Skeletal muscle satellite cell (primary cell): ENCODE measurements around the gene CADPS2.

ENCODE experiments used
- H3K27me3 ChIP-seq: 2 replicates; pipeline ENCODE4 v1.7.0; 2013; ENCODE audit warnings: low read length; ENCODE audit not compliant: control insufficient read depth, insufficient read depth
- H3K36me3 ChIP-seq: 2 replicates; pipeline ENCODE4 v1.7.0; 2013; ENCODE audit warnings: mild to moderate bottlenecking, control low read depth, low read length; ENCODE audit not compliant: insufficient read depth
- H3K4me1 ChIP-seq: 2 replicates; pipeline ENCODE4 v1.7.0; 2013; ENCODE audit warnings: low read length; ENCODE audit not compliant: control insufficient read depth, insufficient read depth
- H3K4me2 ChIP-seq: 2 replicates; pipeline ENCODE4 v1.7.0; 2013; ENCODE audit warnings: mild to moderate bottlenecking, low read length
- H3K4me3 ChIP-seq: 2 replicates; pipeline ENCODE4 v1.7.0; 2013; ENCODE audit warnings: low read length
- H3K9ac ChIP-seq: 2 replicates; pipeline ENCODE4 v1.7.0; 2013; ENCODE audit warnings: mild to moderate bottlenecking, low read depth, low read length, moderate library complexity
- H3K9me3 ChIP-seq: replicated peaks from 2 replicates; pipeline ENCODE4 v1.7.0; 2013; ENCODE audit warnings: mild to moderate bottlenecking, control low read depth, low read length

Gene CADPS2

DNA sequence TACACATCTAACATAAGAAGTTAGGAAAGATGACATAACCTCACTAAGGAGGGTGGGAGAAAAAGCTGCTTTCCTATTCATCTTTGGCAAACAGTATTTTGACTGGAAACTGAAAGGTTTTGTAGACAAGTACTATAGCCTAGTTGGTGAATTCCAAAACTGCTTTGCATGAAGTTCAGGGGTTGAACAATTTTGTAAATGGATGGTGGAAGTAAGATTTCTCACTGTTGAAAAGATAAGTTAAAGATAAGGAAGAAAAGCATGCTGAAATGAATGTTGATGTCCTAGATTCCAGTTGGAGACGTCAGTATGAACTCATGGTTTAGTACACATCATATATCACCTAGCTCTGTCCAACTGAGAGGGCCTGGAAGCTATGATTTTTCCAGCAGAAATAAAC is 422.6 kb downstream of the CADPS2 start:
- Histone ChIP-seq H3K4me3 (no peak overlapping the region), H3K9me3 (no peaks in the 10 kb centered on the region), H3K27me3 (no peaks in the 10 kb centered on the region), H3K4me2 (no peak overlapping the region), H3K36me3 (no peaks in the 10 kb centered on the region), H3K9ac (no peak overlapping the region), H3K4me1 (no peaks in the 10 kb centered on the region)

- H3K4me2 ChIP-seq: no peak overlapping the region
- no peaks in the 10 kb centered on the region for H3K36me3 ChIP-seq
- no peak overlapping the region for H3K9ac ChIP-seq
- no peak overlapping the region for H3K4me3 ChIP-seq
- no peaks in the 10 kb centered on the region for H3K9me3 ChIP-seq
- H3K27me3 ChIP-seq: no peaks in the 10 kb centered on the region
- H3K4me1 ChIP-seq: no peaks in the 10 kb centered on the region
Observed at GRCh38 chr7:122460936-122461335, 425.3 kb downstream of the CADPS2 start.

GRCh38 chr7:122457969-122458368 is 428.3 kb downstream of the CADPS2 start:
- no peaks in the 10 kb centered on the region for H3K36me3 ChIP-seq
- no peaks in the 10 kb centered on the region for H3K4me1 ChIP-seq
- no peaks in the 10 kb centered on the region for H3K9me3 ChIP-seq
- H3K4me2 ChIP-seq: no peak overlapping the region
- no peak overlapping the region for H3K9ac ChIP-seq
- H3K27me3 ChIP-seq: no peaks in the 10 kb centered on the region
- no peak overlapping the region for H3K4me3 ChIP-seq

GRCh38 chr7:122457325-122457724 is 428.9 kb downstream of the CADPS2 start:
- H3K9ac ChIP-seq: no peak overlapping the region
- no peaks in the 10 kb centered on the region for H3K4me1 ChIP-seq
- no peaks in the 10 kb centered on the region for H3K27me3 ChIP-seq
- no peaks in the 10 kb centered on the region for H3K36me3 ChIP-seq
- no peak overlapping the region for H3K4me2 ChIP-seq
- H3K9me3 ChIP-seq: no peaks in the 10 kb centered on the region
- H3K4me3 ChIP-seq: no peak overlapping the region

GRCh38 chr7:122454776-122455507 is 431.3 kb downstream of the CADPS2 start:
- Histone ChIP-seq H3K27me3 (no peaks in the 10 kb centered on the region), H3K4me3 (no peak overlapping the region), H3K4me1 (no peaks in the 10 kb centered on the region), H3K9ac (no peak overlapping the region), H3K4me2 (no peak overlapping the region), H3K9me3 (no peaks in the 10 kb centered on the region), H3K36me3 (no peaks in the 10 kb centered on the region)

DNA sequence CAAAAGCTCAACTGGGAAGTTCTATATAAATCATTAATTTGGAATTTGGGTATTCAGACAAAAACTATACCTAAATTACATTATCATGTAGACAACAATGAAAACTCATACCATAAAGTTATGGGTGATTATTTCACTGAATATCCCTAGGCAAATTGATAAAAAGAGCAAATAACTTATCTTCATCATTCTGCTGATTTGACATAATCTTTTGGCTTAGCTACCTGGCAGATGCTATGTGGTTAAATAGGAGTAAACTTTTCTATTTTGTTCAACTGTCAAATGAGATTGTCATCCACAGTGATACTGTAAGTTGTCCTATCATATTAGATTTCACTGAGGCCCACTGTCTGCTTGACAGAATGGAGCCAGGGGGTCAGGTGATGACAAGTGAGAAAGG is 432.8 kb downstream of the CADPS2 start:
- Histone ChIP-seq H3K36me3 (no peaks in the 10 kb centered on the region), H3K4me2 (no peak overlapping the region), H3K4me1 (no peaks in the 10 kb centered on the region), H3K9ac (no peak overlapping the region), H3K4me3 (no peak overlapping the region), H3K9me3 (no peaks in the 10 kb centered on the region), H3K27me3 (no peaks in the 10 kb centered on the region)

DNA sequence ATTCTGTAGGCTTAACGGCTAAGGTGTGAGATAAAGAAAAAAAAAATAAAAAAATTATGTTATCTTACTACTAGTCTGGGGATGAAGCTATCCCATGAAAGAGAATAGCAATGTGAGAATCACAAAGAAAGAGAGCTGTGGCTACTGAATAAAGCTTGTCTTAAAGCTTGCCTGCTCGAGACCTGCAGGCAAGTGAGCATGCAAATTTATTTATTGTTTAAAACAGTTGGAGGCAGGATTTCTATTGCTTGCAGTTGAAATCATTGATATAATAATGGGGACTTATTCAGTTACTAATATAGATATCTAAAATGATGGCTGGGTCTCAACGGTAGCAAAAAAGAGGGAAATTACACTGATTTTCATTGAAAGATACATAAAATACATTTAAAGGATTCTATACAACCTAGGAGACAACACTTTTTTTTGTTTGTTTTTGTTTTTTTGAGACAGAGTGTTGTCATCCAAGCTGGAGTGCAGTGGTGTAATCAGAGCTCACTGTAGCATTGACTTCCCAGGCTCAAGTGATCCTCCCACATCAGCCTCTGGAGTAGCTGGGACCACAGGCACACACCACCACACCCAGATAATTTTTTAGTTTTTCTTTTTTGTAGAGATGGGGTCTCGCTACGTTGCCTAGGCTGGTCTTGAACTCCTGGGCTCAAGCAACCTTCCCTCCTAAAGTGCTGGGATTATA is 437.2 kb downstream of the CADPS2 start:
- Histone ChIP-seq H3K4me3 (no peak overlapping the region), H3K9ac (no peak overlapping the region), H3K36me3 (no peaks in the 10 kb centered on the region), H3K9me3 (no peaks in the 10 kb centered on the region), H3K4me1 (no peaks in the 10 kb centered on the region), H3K4me2 (no peak overlapping the region), H3K27me3 (no peaks in the 10 kb centered on the region)

- no peak overlapping the region for H3K4me2 ChIP-seq
Observed at GRCh38 chr7:122442929-122443328, 443.3 kb downstream of the CADPS2 start.

DNA sequence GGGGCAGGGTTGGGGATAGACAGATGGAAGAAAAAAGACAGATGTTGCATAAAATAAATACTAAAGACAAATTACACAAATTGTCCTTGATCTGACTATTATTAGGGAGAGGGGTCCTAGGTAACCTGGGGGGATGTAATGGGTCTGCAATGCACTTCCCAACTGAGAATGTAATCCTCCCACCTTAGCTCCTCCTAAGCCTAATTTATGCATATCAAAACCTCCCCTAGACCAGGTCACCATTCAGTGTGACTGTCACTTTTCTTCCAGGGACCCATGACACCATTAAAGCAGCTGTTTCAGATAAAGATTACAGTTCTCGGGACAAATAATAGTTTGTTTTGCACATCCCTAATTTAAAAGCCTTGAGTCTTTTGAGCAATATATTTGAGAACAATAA is 447.8 kb downstream of the CADPS2 start:
- Histone ChIP-seq H3K4me3 (no peak overlapping the region), H3K4me1 (no peaks in the 10 kb centered on the region), H3K27me3 (no peaks in the 10 kb centered on the region), H3K4me2 (no peak overlapping the region), H3K9ac (no peak overlapping the region), H3K36me3 (no peaks in the 10 kb centered on the region), H3K9me3 (no peaks in the 10 kb centered on the region)

More at GRCh38 chr7:122442929-122443328, 443.3 kb downstream of the CADPS2 start:
- Histone ChIP-seq H3K27me3 (no peaks in the 10 kb centered on the region), H3K4me1 (no peaks in the 10 kb centered on the region), H3K36me3 (no peaks in the 10 kb centered on the region), H3K9ac (no peak overlapping the region), H3K9me3 (no peaks in the 10 kb centered on the region), H3K4me3 (no peak overlapping the region)

DNA sequence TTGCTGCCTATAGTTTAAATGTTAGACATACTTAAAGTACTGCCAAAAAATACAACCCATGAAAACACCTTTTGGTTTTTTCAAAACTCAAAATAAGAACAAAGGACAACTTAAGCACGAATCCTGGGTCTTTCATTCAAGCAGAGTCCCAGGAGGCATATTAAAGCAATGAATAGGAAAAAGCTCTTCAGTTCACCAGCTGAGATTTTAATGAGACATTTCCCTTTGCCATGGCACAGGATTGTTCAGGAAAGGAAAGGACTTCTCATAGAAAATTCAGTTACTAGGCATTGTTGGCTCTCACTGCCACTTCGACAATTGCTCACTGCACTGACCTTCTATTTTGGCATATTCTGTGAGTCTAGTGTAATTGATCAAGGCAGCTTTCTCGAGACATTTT is 448.3 kb downstream of the CADPS2 start:
- no peaks in the 10 kb centered on the region for H3K4me1 ChIP-seq
- H3K4me3 ChIP-seq: no peak overlapping the region
- H3K27me3 ChIP-seq: no peaks in the 10 kb centered on the region
- no peaks in the 10 kb centered on the region for H3K36me3 ChIP-seq
- H3K9me3 ChIP-seq: no peaks in the 10 kb centered on the region
- H3K4me2 ChIP-seq: no peak overlapping the region
- H3K9ac ChIP-seq: no peak overlapping the region

DNA sequence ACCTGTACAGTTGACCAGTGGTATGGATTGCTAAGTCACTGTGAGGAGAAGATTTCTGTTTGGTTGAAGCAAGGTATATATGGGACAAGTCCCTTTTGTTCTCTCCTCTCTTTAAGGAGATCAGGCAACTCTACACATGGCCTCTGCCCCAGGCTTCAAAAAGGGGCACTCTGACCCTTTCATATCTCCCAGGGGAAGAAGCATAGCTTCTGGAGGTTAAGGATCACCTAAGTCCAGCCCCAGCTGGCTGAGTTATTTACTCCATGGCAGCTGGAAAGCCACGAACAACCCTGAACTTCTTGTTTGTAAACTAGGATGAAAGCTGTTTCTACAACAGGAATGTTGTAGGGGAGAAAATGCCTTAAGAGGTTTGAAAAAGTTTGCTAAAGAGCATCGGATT is 452.5 kb downstream of the CADPS2 start:
- Histone ChIP-seq H3K4me3 (no peak overlapping the region), H3K9me3 (no peaks in the 10 kb centered on the region), H3K4me2 (no peak overlapping the region), H3K27me3 (no peaks in the 10 kb centered on the region), H3K9ac (no peak overlapping the region), H3K4me1 (peaks cover 6% of the 10 kb centered on the region), H3K36me3 (no peaks in the 10 kb centered on the region)

DNA sequence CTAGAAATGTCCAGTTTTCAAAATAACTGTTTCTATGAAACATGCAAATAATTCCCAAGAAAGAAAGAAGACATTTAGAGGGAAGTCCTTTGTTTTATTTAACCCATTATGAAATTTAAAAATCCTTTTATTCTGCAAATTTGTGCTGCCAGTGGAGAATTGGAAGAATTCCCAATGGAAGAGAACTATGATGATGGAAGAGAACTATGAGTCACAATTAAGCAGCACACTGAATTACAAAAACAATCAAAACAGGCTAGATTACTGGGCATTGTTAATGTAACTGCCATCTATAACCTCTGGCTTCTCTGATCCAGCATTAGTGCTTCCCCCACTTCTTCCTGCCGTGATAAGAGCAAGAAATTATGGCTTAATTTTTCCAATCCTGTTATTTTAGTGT is 455.6 kb downstream of the CADPS2 start:
- Histone ChIP-seq H3K36me3 (no peaks in the 10 kb centered on the region), H3K4me1 (peaks cover 6% of the 10 kb centered on the region), H3K9ac (no peak overlapping the region), H3K4me2 (no peak overlapping the region), H3K27me3 (no peaks in the 10 kb centered on the region), H3K9me3 (no peaks in the 10 kb centered on the region), H3K4me3 (no peak overlapping the region)
